Hematopoietic multipotent progenitor cell treated with erythropoietin and hydrocortisone succinate and interleukin-3 and kit ligand, for 4 days (in vitro differentiated cells): ENCODE data around the gene LAMA2.
"Not testable (repeated sequence)": the region's sequence is repeated elsewhere in the genome, so short reads cannot be mapped to it uniquely, and the experiment has no call there.

ENCODE experiments used
- DNase-seq: peaks from one replicate; pipeline ENCODE4 v3.0.0-alpha.2; 2015

LAMA2 gene

DNA sequence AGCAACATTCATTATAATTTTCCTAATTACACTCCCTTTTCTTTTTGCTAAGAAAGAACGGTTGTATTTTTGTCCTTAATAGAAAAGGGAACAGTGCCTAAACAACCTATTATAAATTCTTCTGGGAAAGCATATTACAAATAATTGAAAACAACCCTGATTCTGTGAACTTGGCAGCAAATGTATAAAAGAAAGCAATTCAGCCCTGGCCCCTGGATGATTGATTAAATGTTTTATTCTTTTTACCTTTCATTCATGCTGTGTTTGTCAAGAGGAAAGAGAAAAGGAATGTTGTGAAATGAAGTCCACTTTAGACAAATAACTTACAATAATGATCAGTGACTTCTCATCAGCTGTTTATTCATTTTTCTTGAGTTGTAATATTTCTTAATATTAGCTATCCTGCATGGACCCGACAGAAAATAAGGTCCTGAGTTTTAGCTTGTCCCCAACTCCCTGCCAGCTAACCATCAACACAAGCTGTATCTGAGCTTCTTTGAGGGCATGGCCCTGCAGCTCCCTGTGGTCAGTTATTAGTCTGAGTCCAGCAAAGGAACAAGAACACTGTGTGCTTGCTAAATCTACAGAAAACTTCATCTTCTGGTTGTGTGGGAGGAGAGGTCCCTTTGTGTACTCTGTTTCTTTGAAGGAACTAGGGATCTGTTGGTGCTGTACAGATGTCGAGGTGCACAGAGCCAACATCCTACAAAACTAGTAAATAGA is 248.2 kb downstream of the LAMA2 start:
- no peak for DNase-seq

DNA sequence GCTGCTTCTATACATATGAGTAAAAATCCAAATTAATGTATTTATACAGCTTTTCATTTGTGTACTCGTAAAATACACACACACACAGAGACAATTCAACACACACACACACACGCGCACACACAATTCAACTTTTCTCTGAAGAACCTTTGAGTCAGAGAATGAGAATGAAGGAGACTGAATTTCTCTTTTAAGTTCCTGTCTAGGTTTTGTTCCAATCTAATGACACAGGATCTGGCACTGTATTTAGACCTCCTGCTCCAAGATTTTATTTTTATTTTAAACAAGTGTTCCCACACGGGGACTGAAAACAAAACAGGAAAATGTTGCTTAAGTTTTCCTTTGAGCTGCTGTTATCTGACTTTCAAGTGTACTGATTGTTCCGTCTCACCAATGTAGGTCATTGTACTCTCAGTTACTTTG is 250.8 kb downstream of the LAMA2 start:
- no peak for DNase-seq

DNA sequence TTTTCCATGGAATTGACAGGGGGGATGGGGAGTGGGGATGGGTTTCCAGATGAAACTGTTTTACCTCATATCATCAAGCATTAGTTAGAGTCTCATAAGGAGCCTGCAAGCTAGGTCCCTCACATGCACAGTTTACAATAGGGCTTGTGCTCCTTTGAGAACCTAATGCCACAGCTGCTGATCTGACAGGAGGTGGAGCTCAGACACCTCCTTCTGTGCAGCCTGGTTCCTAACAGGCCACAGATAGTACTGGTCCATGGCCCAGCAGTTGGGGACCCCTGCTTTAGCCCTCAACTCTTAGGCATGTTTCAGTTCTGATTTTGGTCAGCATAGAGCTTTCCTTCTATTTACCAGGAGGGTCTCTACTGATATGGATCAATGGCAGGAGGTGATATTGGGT is 251.6 kb downstream of the LAMA2 start:
- no peak for DNase-seq

DNA sequence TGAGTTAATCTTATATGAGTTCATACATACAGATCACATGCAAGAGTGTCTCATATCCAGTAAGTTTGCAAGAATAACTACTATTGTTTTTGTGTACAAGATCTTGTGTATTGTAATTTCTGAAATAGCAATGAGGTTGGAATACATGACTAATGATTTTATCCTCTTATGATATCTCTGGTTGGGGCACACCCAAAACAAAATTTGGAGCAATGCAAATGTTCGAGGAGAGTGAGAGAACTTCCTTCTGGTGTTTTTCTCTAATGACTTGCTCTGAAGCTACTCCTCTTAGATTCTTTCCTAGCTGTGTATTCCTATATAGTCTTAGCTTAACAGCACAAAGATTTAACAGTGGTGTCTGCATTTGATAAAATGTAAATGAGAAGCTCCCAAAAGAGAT is 252.5 kb downstream of the LAMA2 start:
- DNase-seq: no peak

- DNase-seq: no peak
These were observed 253.8 kb downstream of the LAMA2 start for GRCh38 chr6:129136751-129137150.

- no peak for DNase-seq
These were observed 255.9 kb downstream of the LAMA2 start for GRCh38 chr6:129138739-129139405.

DNA sequence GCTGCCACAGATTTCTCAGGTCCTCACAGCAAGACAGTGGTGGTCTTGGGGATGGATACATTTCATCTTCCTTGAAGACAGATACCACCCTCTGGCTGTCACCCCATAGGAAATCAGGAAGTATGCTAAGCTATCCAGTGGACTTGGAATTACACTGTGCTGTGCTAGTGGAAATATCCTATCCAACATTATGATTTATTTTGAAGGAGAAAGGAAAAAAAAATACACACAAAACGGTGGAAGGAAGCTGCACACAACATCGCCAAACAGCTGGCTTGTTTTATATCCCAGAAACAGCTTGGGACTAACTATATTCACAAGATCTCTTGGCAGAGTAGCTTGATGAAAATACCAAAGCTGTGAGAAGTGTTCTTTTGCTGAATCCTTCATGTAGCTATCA is 257.6 kb downstream of the LAMA2 start:
- DNase-seq: no peak

- no peak for DNase-seq
These were observed 258.6 kb downstream of the LAMA2 start for GRCh38 chr6:129141499-129141898.

DNA sequence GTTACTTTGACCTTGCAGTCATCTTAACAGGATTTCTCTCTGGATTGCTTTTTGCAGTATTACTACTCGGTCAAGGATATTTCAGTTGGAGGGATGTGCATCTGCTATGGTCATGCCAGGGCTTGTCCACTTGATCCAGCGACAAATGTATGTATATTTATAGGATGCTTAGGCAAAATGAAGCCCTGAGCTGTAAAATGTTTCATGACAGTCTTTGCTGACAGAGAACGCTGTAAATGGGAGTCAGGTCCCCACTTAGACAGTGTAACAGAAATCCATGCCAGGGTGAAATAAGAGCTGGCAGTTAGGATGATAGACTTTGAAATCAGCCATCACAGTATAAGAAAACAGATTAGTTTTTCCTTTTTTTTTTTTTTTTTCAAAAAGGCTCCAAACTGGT is 264.0 kb downstream of the LAMA2 start:
- DNase-seq: no peak

GRCh38 chr6:129150507-129150906 is 267.6 kb downstream of the LAMA2 start:
- no peak for DNase-seq

DNA sequence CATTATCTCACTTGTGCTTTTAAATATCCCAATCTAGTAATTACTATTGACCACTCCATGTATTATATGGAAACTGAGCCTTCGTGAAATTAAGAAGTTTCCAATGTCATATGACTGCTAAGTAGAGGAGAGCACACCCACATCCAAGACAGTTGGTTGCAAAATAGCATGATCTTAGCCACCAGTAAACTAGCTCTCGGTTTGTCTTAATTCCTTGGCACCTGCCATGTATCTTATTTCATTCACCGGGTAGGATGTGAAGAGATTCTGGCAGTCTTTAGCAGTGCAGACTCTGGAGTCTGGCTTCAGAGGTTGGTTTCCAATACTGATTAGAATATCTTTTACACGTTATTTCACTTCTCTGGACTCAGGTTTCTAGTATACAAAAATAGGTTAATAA is 270.3 kb downstream of the LAMA2 start:
- DNase-seq: no peak

- DNase-seq: not testable (repeated sequence)
These were observed 276.3 kb downstream of the LAMA2 start for GRCh38 chr6:129159242-129159641.

GRCh38 chr6:129162605-129163004 is 279.7 kb downstream of the LAMA2 start:
- no peak for DNase-seq

DNA sequence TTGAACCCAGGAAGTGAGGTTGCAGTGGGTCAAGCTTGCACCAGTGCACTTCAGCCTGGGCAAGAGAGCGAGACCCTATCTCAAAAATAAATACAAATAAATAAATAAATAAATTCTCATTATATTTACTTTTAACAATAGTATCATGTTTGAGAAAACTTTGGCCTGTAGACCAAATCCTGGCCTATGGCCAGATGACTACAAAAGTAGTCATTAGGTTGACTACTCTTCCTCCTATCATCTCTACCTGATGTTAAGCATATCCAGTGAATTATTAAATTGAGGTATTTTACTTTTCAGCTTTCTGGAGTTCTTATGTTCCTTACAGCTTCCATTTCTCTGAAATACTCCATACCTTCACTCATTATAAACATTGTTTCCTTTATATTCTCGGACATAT is 280.6 kb downstream of the LAMA2 start:
- no peak for DNase-seq

- no peak for DNase-seq
These were observed 281.1 kb downstream of the LAMA2 start for GRCh38 chr6:129164032-129164431.

- DNase-seq: not testable (repeated sequence)
These were observed 289.5 kb downstream of the LAMA2 start for GRCh38 chr6:129172279-129172995.

GRCh38 chr6:129175066-129175465 is 292.1 kb downstream of the LAMA2 start:
- no peak for DNase-seq

DNA sequence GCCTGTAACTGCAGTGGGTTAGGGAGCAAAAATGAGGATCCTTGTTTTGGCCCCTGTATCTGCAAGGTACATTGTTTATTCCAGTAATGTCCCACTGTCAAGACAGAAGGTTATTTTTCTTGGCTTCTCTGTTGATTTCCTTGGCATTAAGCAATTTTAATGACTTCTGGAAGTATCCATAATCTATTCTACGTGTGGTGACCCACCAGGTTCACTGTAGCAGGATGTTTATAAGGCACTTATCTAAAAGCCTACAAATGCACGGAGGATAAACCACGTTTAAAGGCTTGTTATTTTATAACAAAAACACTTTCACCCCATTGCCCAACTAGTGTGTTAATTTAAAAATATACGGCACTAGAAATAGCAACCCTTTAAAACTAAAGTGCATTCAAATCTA is 294.9 kb downstream of the LAMA2 start:
- no peak for DNase-seq

DNA sequence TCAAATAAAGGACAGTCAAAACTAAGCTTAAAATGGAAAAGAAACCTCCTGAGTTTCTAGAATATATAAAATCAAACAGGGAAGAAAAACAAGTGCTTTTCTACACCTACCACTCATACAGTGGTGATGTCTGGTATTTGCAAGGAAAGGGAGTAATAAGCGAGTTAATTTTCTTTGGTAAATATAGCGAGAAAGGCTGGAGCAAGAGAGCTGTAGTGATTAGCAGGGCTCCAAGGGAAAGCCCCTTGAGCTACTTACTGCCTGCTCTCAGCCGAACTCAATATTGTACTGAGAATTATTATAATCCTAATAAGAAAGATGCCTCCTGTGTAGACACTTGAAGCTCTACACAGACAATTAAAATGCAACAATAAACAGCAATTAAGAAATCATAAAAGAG is 296.3 kb downstream of the LAMA2 start:
- no peak for DNase-seq

- DNase-seq: no peak
These were observed 298.1 kb downstream of the LAMA2 start for GRCh38 chr6:129181001-129181400.

GRCh38 chr6:129183187-129183591 is 300.3 kb downstream of the LAMA2 start:
- no peak for DNase-seq

- peak; percentile 0 for DNase-seq
These were observed 300.9 kb downstream of the LAMA2 start for GRCh38 chr6:129183681-129184301.

GRCh38 chr6:129184324-129184723 is 301.4 kb downstream of the LAMA2 start:
- DNase-seq: no peak
